Spleen (tissue), 7 donors: ENCODE results near the gene FAM107B.

Experiments
- CTCF ChIP-seq, 11 experiments: fragments of 200-600 bp in 7 of 11; fragments of 450-650 bp in 4 of 11; sonication (generic) in 4 of 11; IDR thresholded peaks in 8 of 11; conservative IDR thresholded peaks in 3 of 11; 1 replicate in 7 of 11; 2 replicates in 4 of 11; pipeline versions ENCODE4 v1.4.0 to v1.8.0; 2016 to 2021; ENCODE audit warnings: antibody characterized with exemption in 11 of 11, inconsistent platforms in 4 of 11, mild to moderate bottlenecking in 1 of 11
- POLR2A ChIP-seq, 3 donors: fragments of 450-650 bp; IDR thresholded peaks; one replicate each; pipeline ENCODE4 v1.5.1; 2017; ENCODE audit warnings: antibody characterized with exemption in 3 of 3, mild to moderate bottlenecking in 1 of 3
- donor health status: DM: no; HTN: no; CAD: no; lungs with moderate emphysema.
- donor health status: DM: no; HTN: no; CAD: no.
- donor health status: DM: no; HTN: no; CAD: no.

- TF ChIP-seq POLR2A (IDR thresholded peaks at IDR 0.05): no peak
- TF ChIP-seq CTCF (IDR thresholded peaks at IDR 0.05 in 8 of 11, conservative IDR thresholded peaks at IDR 0.05 in 3 of 11): no peak
Observed at GRCh38 chr10:14751014-14751896, 23.4 kb downstream of the FAM107B start.
